ENCODE data around the gene SORBS1. TPM values are rescaled to one million over a fixed set of nuclear protein-coding genes. Genes with fewer than 3 reads are reported as not detected.
A peak's percentile ranks its signal among the peaks of the same experiment; 100 is the strongest.

The SORBS1 gene
- total and polyA plus RNA-seq, 2 of the 13 experiments (the other 11 are each of a cell fraction or from before 2014, with no cell fraction given), result 16.8 to 39.8 TPM

DNA sequence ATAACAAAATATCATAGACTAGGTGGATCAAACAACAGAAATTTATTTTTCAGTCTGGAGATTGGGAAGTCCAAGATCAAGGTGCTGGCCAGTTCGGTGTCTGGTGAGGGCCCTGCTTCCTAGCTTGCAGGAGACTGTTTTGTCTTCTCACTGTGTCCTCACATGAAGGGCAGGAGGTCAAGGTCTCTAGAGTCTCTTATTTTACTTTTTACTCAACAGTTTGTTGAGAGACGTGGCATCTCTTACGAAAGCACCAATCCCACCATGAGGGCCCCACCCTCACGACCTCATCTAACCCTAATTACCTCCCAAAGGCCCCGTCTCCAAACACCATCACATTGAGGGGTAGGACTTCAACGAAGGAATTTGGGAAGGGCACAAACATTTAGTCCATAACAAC, 41.2 kb upstream of the SORBS1 start (continued):
- TF ChIP-seq, protein P1, sequence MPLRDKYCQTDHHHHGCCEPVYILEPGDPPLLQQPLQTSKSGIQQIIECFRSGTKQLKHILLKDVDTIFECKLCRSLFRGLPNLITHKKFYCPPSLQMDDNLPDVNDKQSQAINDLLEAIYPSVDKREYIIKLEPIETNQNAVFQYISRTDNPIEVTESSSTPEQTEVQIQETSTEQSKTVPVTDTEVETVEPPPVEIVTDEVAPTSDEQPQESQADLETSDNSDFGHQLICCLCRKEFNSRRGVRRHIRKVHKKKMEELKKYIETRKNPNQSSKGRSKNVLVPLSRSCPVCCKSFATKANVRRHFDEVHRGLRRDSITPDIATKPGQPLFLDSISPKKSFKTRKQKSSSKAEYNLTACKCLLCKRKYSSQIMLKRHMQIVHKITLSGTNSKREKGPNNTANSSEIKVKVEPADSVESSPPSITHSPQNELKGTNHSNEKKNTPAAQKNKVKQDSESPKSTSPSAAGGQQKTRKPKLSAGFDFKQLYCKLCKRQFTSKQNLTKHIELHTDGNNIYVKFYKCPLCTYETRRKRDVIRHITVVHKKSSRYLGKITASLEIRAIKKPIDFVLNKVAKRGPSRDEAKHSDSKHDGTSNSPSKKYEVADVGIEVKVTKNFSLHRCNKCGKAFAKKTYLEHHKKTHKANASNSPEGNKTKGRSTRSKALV (CRISPR knock-in tag; IDR thresholded peaks at IDR 0.05), result no peak
- TF ChIP-seq FOXK2 (IDR thresholded peaks at IDR 0.05), result no peak
- no peak for TF ChIP-seq ZSCAN20 (CRISPR knock-in tag; IDR thresholded peaks at IDR 0.05; ENCODE audit: borderline replicate concordance)
- TF ChIP-seq NR2F6 (IDR thresholded peaks at IDR 0.05), result peak; percentile 69
- peak; percentile 71 for TF ChIP-seq NR2F6 (CRISPR knock-in tag; IDR thresholded peaks at IDR 0.05)
- TF ChIP-seq RARA (CRISPR knock-in tag; IDR thresholded peaks at IDR 0.05), result peak; percentile 45; the same call in 1 of the 2 replicates
- TF ChIP-seq FOXO1 (CRISPR knock-in tag; IDR thresholded peaks at IDR 0.05), result no peak
- no peak for TF ChIP-seq MEF2D (CRISPR knock-in tag; IDR thresholded peaks at IDR 0.05)
- no peak for TF ChIP-seq NFKB2 (CRISPR knock-in tag; IDR thresholded peaks at IDR 0.05; ENCODE audit: borderline replicate concordance)
- TF ChIP-seq ZNF564 (CRISPR knock-in tag; IDR thresholded peaks at IDR 0.05), result no peak
- no peak for TF ChIP-seq AGO2 (optimal IDR thresholded peaks at IDR 0.05; ENCODE audit: low read depth, low read length)
- 0 out of 2 replicates have a peak, but pooled peaks have one; percentile 29 for TF ChIP-seq DMAP1 (CRISPR knock-in tag; IDR thresholded peaks at IDR 0.05)
- TF ChIP-seq HMG20B (CRISPR knock-in tag; conservative IDR thresholded peaks at IDR 0.05), result no peak
- TF ChIP-seq, protein P2, sequence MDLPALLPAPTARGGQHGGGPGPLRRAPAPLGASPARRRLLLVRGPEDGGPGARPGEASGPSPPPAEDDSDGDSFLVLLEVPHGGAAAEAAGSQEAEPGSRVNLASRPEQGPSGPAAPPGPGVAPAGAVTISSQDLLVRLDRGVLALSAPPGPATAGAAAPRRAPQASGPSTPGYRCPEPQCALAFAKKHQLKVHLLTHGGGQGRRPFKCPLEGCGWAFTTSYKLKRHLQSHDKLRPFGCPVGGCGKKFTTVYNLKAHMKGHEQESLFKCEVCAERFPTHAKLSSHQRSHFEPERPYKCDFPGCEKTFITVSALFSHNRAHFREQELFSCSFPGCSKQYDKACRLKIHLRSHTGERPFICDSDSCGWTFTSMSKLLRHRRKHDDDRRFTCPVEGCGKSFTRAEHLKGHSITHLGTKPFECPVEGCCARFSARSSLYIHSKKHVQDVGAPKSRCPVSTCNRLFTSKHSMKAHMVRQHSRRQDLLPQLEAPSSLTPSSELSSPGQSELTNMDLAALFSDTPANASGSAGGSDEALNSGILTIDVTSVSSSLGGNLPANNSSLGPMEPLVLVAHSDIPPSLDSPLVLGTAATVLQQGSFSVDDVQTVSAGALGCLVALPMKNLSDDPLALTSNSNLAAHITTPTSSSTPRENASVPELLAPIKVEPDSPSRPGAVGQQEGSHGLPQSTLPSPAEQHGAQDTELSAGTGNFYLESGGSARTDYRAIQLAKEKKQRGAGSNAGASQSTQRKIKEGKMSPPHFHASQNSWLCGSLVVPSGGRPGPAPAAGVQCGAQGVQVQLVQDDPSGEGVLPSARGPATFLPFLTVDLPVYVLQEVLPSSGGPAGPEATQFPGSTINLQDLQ (CRISPR knock-in tag; IDR thresholded peaks at IDR 0.05), result no peak
- no peak for TF ChIP-seq MTF2 (CRISPR knock-in tag; IDR thresholded peaks at IDR 0.05; ENCODE audit: borderline replicate concordance)
- no peak for TF ChIP-seq SOX13 (IDR thresholded peaks at IDR 0.05)
- TF ChIP-seq SOX13 (CRISPR knock-in tag; conservative IDR thresholded peaks at IDR 0.05 in 1 of 2, IDR thresholded peaks at IDR 0.05 in 1 of 2), result 0 out of 4 replicates have a peak, but pooled peaks of 1 of the 2 experiments have one; percentile 13
- TF ChIP-seq, protein P3, sequence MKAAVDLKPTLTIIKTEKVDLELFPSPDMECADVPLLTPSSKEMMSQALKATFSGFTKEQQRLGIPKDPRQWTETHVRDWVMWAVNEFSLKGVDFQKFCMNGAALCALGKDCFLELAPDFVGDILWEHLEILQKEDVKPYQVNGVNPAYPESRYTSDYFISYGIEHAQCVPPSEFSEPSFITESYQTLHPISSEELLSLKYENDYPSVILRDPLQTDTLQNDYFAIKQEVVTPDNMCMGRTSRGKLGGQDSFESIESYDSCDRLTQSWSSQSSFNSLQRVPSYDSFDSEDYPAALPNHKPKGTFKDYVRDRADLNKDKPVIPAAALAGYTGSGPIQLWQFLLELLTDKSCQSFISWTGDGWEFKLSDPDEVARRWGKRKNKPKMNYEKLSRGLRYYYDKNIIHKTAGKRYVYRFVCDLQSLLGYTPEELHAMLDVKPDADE (CRISPR knock-in tag; IDR thresholded peaks at IDR 0.05), result no peak
- TF ChIP-seq RELA (CRISPR knock-in tag; IDR thresholded peaks at IDR 0.05), result no peak
- TF ChIP-seq, protein P4, sequence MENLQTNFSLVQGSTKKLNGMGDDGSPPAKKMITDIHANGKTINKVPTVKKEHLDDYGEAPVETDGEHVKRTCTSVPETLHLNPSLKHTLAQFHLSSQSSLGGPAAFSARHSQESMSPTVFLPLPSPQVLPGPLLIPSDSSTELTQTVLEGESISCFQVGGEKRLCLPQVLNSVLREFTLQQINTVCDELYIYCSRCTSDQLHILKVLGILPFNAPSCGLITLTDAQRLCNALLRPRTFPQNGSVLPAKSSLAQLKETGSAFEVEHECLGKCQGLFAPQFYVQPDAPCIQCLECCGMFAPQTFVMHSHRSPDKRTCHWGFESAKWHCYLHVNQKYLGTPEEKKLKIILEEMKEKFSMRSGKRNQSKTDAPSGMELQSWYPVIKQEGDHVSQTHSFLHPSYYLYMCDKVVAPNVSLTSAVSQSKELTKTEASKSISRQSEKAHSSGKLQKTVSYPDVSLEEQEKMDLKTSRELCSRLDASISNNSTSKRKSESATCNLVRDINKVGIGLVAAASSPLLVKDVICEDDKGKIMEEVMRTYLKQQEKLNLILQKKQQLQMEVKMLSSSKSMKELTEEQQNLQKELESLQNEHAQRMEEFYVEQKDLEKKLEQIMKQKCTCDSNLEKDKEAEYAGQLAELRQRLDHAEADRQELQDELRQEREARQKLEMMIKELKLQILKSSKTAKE (CRISPR knock-in tag; IDR thresholded peaks at IDR 0.05; ENCODE audit: borderline replicate concordance), result no peak
- TF ChIP-seq BRD4 (CRISPR knock-in tag; IDR thresholded peaks at IDR 0.05), result no peak
- no peak for TF ChIP-seq NR3C1 (CRISPR knock-in tag; IDR thresholded peaks at IDR 0.05)
- TF ChIP-seq, protein P5, sequence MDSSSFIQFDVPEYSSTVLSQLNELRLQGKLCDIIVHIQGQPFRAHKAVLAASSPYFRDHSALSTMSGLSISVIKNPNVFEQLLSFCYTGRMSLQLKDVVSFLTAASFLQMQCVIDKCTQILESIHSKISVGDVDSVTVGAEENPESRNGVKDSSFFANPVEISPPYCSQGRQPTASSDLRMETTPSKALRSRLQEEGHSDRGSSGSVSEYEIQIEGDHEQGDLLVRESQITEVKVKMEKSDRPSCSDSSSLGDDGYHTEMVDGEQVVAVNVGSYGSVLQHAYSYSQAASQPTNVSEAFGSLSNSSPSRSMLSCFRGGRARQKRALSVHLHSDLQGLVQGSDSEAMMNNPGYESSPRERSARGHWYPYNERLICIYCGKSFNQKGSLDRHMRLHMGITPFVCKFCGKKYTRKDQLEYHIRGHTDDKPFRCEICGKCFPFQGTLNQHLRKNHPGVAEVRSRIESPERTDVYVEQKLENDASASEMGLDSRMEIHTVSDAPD (CRISPR knock-in tag; IDR thresholded peaks at IDR 0.05), result no peak
- TF ChIP-seq, protein P6, sequence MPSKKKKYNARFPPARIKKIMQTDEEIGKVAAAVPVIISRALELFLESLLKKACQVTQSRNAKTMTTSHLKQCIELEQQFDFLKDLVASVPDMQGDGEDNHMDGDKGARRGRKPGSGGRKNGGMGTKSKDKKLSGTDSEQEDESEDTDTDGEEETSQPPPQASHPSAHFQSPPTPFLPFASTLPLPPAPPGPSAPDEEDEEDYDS (CRISPR knock-in tag; IDR thresholded peaks at IDR 0.05), result no peak
